HG03025 (cell line): ENCODE measurements around the gene ZMYND11.

Source experiments
- ATAC-seq: cut with Tn5 transposase; IDR thresholded peaks from one replicate; pipeline ENCODE4 v1.9.1; 2021; ENCODE audit warnings: mild to moderate bottlenecking, moderate library complexity; ENCODE audit not compliant: unreplicated experiment, low FRiP score

ZMYND11 gene

GRCh38 chr10:190216-190615 lies 55.0 kb downstream of the ZMYND11 start:
- no peak for ATAC-seq

DNA sequence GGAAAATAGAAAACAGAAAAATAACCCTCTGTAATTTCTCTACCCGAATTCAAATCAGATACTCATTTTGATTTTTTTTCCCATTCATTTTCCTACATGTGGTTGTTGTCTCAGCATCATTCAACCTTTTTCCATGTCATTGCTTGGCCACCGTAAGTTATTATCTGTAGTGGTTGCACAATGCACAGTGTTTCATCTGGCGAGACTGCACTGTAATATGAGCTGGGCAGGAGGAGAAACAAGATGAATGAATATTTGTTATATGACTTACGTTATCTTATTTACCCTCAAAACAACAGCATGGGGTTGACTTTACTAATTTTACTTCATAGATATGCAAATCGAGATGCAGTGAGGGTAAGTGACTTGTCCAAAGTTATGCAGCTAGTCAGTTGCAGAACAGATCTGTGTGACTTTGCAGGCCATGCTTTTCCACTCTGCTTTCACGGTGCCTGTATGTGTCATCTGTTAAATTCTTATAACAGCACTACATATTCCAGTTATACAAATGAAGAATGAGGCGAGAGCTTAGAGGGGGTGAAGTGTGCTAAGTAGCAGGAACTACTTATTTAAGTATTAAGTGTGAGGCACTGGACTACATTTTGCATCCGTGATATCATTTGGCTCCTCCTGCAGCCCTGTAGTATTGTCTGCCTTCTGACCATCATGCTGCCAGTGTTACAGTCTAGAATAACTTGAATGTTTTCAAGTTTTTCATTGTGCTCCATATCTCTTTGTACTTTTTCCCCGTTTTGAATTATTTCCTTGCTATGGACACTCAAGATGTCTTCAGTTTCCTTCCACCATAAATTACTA lies 56.7 kb downstream of the ZMYND11 start:
- ATAC-seq, result no peak

DNA sequence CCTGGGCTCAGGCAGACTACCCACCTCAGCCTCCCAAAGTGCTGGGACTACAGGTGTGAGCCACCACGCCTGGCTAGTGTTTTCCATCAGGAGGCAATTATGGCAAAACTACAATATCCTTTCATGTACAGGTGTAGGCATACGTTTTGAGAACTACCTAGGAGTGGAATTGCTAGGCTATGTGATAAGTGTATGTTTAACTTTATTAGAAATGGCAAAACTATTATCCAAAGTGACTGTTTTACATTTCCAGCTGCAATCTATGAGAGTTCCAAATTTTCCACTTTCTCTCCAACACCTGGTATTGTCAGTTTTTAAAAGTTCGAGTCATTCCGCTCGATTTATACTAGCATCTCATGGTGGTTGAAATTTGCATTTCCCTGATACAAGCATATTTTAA lies 59.0 kb downstream of the ZMYND11 start:
- no peak for ATAC-seq

DNA sequence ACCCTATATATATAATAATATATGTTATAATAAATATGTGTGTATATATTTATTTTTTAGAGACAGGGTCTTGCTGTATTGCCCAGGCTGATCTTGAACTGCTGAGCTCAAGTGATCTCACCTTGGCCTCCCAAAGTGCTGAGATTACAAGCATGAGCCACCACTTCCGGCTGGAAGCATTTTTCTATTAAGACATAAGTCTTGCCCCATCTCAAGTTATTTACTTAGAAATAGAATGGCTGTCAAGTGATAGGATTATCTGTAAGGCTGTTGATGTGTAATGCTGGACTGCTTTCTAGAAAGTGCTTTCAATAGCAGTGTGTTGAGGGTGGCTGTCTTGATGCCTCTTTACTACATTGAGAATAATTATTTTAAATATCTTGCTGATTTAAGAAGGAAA lies 65.2 kb downstream of the ZMYND11 start:
- ATAC-seq, result no peak

- ATAC-seq, result no peak
Measured at GRCh38 chr10:201328-201771, 66.1 kb downstream of the ZMYND11 start.

- no peak for ATAC-seq
Measured at GRCh38 chr10:208616-209015, 73.4 kb downstream of the ZMYND11 start.

- ATAC-seq, result no peak
Measured at GRCh38 chr10:209357-209756, 74.1 kb downstream of the ZMYND11 start.

DNA sequence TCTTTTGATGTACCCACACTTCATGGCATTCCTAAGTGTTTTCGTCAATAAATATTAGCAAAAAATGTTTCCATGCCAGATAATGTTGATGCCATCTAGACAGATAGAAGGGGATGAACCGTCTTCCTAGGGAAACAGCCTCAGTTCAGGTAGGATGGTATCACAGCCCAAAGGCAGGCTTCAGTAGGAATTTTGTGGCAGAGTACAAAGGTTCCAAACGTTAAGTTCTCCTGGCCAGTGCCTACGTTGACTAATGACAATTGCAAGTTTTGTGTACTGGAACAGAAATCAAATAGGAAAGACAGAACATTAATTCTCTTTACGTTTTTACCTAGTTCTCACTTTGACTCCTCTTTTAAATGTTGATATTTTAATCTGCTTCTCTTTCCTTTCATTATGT lies 75.0 kb downstream of the ZMYND11 start:
- no peak for ATAC-seq

GRCh38 chr10:215444-215843 lies 80.2 kb downstream of the ZMYND11 start:
- ATAC-seq, result no peak

DNA sequence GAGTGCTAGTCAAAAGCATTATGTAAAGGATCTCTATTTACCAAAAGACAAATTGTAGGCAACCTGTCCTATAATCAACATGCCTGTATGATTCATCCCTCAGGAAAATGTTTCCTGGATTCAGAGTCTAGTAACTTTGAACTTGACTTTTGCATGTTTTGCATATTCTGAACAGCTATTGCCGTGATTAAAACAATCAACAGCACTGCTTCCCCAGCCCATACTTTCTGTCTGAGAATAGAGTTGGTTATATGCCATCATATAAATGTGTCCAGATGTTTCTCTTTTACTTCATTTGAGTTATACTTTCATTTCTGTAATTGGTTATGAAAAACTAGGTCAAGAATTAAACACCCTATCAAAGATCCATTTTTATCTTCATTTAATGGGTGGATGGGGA lies 83.5 kb downstream of the ZMYND11 start:
- no peak for ATAC-seq

GRCh38 chr10:219731-220472 lies 84.6 kb downstream of the ZMYND11 start:
- ATAC-seq, result no peak

- no peak for ATAC-seq
Measured at GRCh38 chr10:224571-224970, 89.3 kb downstream of the ZMYND11 start.

DNA sequence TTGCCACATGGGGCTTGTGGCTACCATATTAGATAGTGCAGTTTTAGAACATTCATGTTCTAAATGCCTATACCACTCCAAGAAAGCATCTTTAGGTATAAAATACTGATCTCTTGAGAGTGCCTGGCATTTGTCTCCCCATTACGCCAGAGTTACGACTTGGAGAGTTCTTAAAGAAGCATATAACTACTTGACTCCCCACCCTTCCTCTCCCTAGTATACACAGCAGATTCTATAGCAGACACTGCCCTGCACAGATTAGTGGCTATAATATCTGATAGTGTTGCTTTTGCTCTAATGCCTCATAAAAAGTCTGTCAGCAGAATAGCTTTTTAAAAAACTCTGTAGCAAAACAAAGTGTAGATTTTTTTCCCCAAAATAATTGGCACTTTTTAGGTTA lies 90.8 kb downstream of the ZMYND11 start:
- no peak for ATAC-seq

- ATAC-seq, result no peak
Measured at GRCh38 chr10:227014-227413, 91.8 kb downstream of the ZMYND11 start.

GRCh38 chr10:228366-228765 lies 93.1 kb downstream of the ZMYND11 start:
- no peak for ATAC-seq

DNA sequence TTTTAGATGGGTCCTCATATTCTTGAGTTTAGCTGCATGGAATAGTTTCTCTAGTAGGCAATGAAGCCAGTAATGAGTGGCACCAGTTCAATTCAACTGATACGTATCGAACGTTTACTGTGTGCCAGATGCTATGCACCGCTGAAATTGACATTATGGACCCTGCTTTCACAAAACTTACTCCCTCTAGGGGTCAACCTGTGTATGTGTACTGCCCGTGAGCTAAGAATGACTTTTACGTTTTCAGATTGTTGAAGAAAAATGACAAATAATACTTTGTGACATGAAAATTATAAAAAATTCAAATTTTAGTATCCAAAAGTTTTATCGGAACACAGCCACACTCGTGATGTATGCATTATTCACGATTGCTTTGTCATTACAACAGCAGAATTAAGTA lies 95.5 kb downstream of the ZMYND11 start:
- no peak for ATAC-seq

DNA sequence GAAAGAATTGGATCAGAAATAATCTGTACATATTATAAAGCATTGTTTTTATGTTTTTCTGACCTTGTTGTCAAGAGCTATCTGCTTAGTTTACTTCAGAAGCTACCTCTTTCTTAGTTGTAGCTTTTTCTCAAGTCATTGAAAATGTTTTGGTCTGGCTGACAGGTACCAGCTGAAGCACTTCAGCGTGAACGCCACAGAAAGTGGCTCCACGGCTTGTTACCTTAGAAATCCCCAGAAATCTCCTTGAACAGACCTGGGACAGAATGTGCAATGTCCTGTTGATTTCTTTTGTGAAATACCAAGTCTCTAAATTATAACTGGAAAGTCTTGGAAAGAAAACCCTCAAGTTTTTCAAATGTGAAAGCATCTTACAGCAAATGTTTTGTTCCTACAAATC lies 96.8 kb downstream of the ZMYND11 start:
- no peak for ATAC-seq

GRCh38 chr10:232878-233277 lies 97.6 kb downstream of the ZMYND11 start:
- ATAC-seq, result no peak

- ATAC-seq, result no peak
Measured at GRCh38 chr10:234708-235406, 99.6 kb downstream of the ZMYND11 start.

- no peak for ATAC-seq
Measured at GRCh38 chr10:235915-236314, 100.7 kb downstream of the ZMYND11 start.

GRCh38 chr10:239109-239508 lies 103.9 kb downstream of the ZMYND11 start:
- ATAC-seq, result no peak
